C4-2B (cell line): Measurements from ENCODE around the gene WDR5.

ENCODE experiments used
- H3K27ac ChIP-seq: fragments of 450-650 bp; 2 replicates; pipeline ENCODE4 v1.5.1; 2017
- CTCF ChIP-seq: fragments of 450-650 bp; conservative IDR thresholded peaks from 2 replicates; pipeline ENCODE4 v1.5.1; 2017; ENCODE audit warnings: mild to moderate bottlenecking
- ZFX ChIP-seq: fragments of 450-650 bp; IDR thresholded peaks from 2 replicates; pipeline ENCODE4 v1.6.1; 2017

Gene WDR5

GRCh38 chr9:134146774-134147493, 11.1 kb downstream of the WDR5 start:
- no peak overlapping the region for H3K27ac ChIP-seq
- TF ChIP-seq CTCF (no peak), ZFX (no peak)

- no peak overlapping the region for H3K27ac ChIP-seq
- TF ChIP-seq ZFX (no peak), CTCF (no peak)
These were observed 13.5 kb downstream of the WDR5 start for GRCh38 chr9:134149380-134149779.

- H3K27ac ChIP-seq, result no peak overlapping the region
- TF ChIP-seq ZFX (no peak), CTCF (no peak)
These were observed 14.8 kb downstream of the WDR5 start for GRCh38 chr9:134150557-134151214.

- H3K27ac ChIP-seq, result no peak overlapping the region
- TF ChIP-seq CTCF, result no peak
These were observed 16.2 kb downstream of the WDR5 start for GRCh38 chr9:134152022-134152448.

- no peak for TF ChIP-seq CTCF
- no peak for TF ChIP-seq ZFX
- no peak overlapping the region for H3K27ac ChIP-seq
These were observed 16.6 kb downstream of the WDR5 start for GRCh38 chr9:134152488-134152887.

GRCh38 chr9:134153450-134153849, 17.6 kb downstream of the WDR5 start:
- H3K27ac ChIP-seq, result no peak overlapping the region
- no peak for TF ChIP-seq ZFX
- no peak for TF ChIP-seq CTCF

GRCh38 chr9:134154262-134154701, 18.4 kb downstream of the WDR5 start:
- TF ChIP-seq ZFX, result no peak
- no peak for TF ChIP-seq CTCF
- no peak overlapping the region for H3K27ac ChIP-seq
